Inferior parietal cortex (tissue), 1 donor: ENCODE data around the gene NXPH3.
"Not testable (repeated sequence)": the region's sequence is repeated elsewhere in the genome, so short reads cannot be mapped to it uniquely, and the experiment has no call there.

ENCODE experiments used
- DNase-seq: peaks from one replicate; pipeline ENCODE4 v3.0.0-alpha.2; 2016; ENCODE audit errors: extremely low spot score

Gene NXPH3

DNA sequence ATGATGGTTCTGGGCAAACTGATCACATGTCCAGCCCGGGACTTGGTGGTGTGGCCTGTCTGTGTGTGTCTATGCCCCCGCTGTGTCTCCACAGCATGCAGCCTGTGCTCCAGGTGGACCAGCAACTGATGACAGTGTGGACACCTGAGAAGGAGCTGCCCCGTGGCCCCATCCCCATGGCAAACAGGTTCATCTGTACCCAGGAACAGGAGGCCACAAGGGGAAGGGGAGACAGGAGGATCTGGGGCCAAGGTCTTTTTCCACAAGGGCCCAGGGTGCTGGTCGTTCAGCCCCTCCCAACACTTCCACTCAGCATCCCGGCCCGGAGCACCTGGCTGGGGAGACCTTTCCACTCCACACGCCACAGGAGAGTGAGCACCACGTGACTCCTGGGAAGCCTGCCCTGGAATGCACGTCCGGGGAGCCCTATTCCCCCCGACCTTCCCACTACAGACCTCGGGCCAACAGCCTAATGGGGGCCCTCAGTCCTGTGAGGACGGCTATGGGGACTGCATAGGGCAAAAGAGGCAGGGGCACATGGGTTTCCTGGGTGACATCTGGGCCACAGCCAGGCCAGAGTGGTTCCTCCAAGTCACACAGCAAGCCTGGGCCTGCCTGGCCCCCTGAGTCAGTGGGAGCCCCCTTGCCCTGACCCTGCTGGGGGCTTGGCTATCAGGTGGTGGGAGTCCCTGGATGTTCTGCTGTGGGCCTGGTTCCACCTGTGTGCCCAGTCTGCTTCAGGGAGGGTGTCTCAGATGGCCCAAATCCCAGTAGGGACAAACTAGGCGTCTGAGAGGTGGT, 20.8 kb upstream of the NXPH3 start:
- DNase-seq: no peak

DNA sequence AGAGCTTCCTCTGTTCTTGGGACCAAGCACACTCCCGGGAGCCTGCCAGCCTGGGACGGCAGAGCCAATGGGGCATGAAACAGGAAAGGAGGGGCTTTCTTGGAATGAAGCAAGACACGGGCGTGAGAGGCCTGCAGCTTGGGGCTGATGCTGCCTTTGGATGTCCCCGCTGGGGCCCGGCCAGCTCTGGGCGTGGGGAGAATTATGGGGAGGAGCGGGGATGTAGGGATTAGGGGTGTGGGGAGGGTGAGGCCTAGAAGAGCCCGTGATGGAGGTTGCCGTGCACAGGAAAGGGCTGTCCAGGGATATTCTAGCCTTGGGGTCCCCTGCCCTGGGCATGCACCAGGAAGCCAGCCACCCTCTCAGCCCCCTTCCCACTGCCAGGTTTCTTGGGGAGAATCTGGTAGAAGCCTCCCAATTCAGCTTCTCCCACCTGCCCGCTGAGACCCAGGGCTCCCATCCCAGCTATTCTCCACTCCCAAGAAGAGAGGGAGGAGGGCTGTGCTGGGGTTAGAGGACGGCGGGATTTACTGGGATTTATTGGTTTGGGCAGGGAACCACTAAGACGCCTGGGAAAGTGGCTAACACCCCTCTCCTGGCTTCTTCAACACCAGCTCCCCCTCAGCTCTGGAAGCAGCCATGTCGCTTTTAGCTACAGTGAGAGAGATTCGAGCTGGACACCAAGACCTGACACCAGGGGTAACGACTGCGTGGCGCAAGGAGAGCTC, 20.0 kb upstream of the NXPH3 start:
- no peak for DNase-seq

DNA sequence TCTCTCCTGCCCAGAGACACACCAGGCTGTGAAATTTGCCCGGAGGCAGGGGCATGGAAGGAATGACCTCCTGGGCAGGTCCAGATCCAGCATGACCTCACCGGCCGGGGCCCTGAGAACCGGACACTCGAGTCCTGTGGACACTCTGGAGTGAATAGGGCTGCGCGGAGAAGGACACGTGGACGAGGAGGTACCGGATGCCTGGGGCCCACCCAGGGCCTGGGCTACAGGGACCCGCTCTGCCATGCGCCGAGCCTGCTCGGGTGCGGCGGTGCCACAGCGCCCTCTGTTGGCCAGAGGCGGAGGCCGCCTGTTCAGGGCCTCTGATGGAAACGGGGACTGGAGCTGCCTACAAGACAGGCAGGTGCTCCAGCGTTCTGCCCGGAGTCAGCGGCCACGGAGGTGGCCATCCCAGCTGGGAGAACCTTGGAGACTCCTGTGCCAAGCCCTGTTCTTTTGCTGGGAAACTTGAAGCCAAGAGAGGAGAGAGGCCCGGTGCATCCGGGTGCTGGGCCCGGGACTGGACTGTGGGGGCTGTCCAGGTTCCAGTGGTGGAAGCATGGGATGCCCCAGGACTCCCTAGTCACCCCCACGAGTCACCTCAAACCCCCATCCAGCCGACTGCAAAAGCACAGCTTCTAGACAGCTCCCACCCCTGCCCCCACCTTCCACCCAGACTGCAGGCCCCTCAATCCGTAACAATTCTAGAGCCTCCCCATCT, 19.3 kb upstream of the NXPH3 start:
- DNase-seq: peak; percentile 71

DNA sequence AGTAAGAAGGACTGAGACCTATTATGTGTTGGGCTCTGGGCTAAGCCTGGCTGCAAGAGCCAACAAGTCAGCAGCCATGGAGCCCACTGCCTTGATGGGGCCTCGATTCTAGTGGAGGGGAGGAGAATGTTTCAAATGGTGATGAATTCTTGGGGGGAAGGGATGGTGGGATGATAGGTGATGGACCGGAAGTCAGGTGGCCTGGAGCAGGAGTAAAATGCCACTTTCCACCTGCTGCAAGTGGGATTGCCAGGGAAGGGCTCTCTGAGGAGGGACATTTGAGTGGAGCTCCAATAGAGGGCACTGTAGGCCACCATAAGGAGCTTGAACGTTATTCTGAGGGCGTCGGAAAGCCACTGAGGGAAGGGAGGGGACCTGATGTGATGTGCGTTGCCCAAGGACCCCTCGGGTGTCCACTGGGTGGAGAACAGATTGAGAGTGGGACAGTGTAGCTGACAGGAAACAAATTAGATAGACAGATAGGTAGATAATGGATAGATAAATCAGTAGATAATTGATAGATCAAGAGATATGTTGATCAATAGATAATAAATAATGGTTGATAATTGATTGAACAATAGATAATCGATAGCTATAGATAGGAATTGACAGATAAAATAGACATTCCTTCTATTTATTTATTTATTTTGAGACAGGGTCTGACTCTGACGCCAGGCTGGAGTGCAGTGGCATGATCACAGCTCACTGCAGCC, 18.2 kb upstream of the NXPH3 start:
- peak; percentile 50 for DNase-seq

DNA sequence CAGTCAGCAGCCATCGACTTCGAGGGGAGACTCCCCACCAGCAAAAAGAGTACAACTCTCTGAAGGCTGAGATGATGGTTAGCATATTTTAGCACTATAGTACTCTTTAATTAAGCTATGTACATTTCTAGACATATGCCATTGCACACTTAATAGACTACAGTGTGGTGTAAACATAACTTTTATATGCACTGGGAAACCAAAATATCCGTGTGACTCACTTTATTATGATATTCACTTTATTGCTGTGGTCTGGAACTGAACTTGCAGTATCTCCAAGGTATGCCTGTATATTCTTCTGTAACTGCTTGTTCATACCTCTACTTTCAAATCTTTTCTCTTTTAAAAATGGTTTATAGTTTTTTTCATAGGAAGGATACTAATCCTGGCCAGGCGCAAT, 11.0 kb upstream of the NXPH3 start:
- no peak for DNase-seq

DNA sequence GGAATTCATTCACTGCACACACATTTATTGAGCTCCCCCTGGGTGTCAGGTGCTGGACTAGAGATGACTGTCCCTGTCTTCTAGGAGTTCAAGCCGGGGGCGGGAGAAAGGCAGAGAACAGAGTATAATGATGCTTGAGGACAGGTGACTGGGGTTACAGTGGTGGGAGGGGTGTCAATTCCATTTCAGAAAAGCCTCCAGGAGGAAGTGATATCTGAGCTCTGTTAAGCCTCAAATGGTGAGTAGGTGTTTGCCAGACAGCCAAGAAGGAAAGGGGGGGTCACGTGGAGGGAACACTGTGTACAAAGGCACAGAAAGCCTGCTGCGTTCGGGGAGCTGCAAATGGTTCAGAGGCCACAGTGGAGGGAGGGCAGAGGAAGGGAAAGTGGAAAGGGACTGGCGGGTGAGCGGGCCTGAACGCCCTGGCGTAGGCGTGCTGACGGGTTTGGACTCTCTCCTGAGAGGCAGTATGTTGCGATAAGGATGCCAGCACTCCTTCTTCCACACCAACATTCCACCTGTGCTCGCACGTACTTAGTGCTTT, 9.7 kb upstream of the NXPH3 start:
- peak; percentile 18 for DNase-seq

DNA sequence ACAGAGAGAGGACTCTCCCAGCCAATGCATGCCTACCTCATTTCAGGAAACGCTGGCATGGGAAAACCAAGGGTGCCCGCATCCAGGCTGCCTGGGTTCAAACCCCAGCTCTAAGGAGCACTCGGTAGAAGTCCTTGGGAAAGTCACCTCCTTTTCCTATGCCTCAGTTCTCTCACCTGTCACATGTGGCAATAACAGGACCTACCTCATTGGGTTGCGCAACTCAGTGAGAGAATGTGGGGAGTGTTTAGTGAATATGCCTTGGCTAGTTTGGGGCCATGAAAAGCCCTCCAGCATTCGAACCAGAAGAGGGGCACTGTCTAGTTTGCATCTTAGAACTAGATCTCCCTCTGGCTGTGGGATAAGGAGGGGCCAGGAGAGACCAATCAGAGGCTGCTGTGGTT, 9.0 kb upstream of the NXPH3 start:
- DNase-seq: no peak

DNA sequence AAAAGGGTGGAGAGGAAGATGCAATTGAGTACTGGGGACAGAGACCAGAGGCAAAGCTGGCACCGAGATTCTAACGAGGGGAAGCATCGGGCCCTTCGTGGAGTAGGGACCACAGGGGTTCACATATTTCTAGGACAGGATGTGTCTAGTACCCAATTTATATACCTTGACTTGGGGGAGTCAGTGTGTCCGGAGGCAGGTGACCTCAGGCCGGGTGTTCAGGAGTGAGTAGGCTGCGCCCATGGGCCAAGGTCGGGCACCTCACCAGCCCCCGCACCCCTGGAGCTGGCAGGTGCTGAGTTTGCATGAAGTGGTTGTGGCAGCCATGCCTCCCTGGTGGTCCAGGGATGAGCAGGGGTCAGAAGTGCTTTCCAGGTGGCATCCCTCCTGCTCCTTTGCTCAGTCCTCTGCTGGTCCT, 8.6 kb upstream of the NXPH3 start:
- DNase-seq: no peak

DNA sequence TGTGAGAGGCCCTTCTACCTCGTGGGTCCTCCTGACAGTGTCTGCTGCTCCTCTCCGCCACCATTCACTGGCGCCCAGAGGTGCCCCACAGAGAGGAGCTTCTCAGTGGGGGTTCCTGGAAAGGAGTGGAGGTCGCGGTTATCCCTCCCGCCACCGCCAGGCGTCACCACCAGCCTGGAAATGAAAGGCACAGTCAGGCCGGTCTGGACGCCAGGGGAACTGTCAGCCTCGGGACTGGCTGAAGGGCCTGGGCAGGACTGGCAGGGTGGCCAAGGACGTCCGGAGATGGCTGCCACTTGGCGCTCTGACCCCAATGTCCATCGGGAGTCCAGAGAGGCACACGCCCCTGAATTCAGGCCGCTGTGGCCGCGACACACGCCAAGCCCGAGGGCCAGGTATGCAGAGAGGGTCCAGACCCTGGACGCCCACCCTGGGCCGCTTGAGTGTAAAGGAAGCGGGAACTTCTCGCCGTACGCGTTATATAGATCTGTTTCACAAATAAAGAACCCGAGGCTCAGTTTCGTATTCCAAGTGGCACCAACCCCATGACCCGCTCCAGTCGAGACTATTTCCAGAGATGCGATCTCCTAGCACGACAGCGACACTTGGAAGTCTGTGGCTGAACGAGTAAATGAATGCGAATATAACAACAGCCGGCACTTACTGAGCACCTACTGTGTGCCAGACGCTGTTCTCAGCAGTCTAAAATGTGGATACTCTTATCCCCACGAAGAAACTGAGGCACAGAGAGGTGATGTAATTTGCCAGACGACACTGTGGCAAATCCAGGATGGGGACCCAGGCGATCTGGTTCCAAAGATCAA, 7.6 kb upstream of the NXPH3 start:
- DNase-seq: peak; percentile 79

DNA sequence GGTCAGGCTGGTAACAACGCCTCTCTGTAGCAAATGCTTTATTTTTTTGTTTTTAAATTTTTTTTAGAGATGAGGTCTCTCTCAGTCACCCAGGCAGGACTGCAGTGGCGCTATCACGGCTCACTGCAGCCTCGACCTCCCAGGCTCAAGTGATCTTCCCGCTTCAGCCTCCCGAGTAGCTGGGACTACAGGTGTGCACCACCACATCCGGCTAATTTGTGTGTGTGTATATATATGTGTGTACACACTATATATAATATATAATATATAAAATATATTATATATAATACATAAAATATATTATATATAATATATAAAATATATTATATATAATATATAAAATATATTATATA, 7.0 kb upstream of the NXPH3 start:
- DNase-seq: not testable (repeated sequence)

DNA sequence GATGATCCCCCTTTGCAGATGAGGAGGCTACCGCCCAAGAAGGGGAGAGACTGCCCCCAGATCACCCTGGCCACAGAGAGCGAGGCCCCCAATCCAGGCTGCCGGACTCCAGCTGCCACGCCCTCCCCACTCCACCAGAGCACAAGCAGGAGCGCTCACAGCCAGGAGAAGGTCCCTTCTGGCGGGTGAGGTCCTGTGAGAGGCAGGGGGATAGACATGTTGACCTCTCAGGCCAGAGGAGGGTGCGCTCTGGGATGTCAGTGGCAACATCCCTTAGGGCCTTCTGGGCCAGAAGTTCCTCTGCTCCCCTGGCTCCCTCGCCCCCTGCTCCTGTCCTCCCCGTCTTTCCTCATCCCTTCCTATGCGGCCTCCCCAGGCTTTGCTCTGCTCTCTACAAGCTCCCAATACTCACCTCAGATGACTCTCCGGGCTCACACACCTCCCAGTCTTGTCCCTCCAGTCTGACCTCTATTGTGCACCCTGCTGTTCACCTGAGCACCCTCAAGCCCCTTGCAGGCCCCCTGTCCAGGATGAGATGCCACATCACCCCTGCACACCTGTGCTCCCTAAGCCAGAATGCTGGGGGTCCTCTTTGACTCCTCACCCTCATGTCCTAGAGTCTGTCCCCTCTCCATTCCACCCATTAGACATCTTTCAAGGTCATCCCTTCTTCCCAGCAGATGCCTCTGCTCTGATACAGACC, 5.0 kb upstream of the NXPH3 start:
- DNase-seq: no peak

DNA sequence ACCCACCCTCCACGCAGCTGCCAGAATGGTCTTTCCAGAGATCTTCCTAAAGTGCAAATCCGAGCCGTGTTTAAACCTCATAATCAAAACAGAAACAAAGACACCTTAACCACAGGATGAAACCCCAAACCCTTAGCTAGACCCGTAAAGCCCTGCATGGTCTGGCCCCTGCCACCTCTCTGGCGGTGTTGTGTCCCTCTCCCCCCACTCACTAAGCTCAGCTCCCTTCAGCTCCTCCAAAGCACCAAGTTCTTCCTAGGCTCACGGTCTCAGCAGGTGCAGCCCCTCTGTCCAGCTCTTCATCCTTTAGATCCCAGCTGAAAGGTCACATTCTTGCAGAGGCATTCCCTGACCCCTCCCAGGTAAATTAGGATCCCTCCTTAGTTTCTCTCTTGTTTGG, 4.4 kb upstream of the NXPH3 start:
- no peak for DNase-seq

DNA sequence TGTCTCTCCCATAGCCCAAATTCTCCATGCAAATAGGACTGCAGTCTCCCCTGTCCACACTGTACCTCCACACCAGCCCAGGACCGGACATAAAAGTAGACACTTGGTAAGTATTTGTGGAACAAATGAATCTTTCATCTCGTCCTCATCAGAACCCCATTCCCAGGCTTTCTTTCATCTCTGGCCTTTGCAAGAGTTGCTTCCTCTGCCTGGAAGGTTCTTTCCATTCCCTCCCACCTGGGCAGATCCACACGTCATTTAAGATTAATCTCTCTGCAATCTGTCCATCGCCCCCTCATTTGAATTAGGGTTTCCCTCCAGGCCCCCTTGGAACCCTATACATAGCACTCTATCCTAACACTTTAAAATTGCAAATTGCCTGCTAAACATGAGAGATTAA, 3.9 kb upstream of the NXPH3 start:
- no peak for DNase-seq

DNA sequence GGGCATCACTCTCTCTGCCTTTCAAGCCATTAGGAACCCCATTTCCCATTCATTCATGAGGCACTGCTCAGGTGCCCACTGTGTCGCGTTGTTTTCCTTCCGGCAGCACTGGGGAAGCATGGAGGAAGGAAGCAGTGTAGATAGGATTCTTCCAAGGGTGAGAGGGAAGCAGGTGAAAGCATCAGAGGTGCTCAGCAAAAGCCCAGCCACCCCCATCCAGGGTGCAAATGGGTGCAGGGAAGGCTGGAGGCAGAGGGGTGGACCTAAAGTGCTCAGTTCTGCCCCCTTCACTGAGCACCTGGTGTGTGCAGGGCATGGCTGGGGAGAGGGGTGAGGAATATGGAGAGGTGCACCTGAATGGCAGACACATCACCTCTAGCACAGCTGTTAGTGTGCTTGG, 3.4 kb upstream of the NXPH3 start:
- no peak for DNase-seq

DNA sequence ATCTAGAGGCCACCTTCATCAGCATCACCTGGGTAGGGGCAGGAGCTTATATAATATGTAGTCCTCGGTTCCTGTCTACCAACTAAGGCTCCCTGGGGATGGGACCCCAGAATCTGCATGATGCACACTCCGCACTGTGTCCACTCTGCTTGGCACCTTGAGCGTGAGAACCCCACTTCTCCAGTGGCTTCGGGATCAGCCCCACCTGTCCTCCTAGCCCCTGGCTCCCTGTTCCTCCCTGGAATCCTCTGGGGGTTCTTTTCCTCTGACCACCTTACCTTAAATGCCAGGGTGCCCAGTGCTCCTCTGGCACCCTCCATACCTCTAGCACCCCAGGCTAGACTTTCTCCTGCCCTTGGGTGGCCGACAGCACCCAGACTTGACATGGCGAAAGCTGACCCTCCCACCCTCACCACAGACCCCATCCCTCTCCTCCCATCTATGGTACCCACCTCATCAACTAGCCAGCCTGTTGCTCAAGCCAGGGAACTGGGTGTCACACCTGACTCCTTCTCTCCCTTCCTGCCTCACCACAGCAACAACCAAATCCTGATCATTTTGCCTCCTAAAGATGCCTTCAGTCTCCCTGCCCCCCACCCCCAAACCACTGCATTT, 2.8 kb upstream of the NXPH3 start:
- DNase-seq: no peak

DNA sequence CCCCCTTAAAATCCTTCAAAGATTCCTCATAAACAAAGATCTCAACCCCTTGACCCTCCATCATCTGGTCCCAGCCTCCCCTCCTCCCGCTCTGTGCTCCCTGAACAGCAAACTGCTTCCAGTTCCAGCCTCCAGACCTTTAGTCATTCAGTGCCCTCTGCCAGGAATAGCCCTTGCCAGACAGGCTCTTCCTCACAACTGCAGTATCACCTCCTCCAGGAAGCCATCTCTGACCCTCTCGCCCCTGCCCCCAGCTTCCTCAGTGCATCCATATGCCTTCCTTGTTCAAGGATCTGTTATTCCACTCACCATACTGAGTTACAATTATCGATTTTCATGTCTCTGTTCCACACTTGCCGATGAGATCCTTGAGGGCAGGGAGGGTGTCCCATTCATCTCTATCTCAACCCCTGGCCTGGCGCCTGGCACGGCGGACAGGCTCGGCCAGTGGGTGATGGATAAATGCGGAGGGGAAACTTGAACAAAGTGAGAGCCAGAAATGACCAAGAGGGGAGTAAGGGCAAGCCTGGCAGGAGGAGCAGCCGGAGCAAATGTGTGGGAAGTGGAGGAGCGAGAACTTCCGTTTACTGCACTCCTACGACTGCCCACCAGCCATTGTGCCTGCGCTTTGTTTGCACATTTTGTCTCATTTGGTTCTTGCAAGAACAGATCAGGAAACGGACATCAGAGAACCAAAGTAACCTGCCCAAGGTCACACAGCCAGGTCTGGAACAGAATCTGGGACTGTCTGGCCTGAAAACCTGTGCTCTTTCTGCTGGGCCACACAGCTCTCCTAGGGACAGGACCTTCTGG, 2.0 kb upstream of the NXPH3 start:
- DNase-seq: no peak

DNA sequence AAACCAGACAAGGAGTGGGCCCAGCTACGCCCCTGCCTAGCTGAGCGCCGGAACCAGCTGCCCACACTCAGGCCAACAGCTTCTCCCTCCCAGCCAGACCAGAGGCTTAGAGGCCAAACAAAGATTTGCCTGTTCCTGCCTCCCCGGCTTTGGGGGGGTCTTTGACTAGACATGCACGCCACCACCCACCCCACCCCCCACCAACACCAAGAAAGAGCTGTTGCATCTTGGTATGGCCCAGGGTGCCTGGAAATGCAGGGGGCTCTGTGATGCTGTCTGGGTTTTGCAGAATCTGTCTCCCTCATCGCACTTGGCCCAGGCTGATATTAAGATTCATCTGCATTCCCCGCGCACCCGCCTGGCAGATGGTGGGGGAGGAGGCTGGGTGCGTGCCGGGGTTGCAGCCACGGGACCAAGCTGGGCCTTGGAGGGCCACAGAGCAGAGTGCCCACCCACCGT, 1.3 kb upstream of the NXPH3 start:
- no peak for DNase-seq

DNA sequence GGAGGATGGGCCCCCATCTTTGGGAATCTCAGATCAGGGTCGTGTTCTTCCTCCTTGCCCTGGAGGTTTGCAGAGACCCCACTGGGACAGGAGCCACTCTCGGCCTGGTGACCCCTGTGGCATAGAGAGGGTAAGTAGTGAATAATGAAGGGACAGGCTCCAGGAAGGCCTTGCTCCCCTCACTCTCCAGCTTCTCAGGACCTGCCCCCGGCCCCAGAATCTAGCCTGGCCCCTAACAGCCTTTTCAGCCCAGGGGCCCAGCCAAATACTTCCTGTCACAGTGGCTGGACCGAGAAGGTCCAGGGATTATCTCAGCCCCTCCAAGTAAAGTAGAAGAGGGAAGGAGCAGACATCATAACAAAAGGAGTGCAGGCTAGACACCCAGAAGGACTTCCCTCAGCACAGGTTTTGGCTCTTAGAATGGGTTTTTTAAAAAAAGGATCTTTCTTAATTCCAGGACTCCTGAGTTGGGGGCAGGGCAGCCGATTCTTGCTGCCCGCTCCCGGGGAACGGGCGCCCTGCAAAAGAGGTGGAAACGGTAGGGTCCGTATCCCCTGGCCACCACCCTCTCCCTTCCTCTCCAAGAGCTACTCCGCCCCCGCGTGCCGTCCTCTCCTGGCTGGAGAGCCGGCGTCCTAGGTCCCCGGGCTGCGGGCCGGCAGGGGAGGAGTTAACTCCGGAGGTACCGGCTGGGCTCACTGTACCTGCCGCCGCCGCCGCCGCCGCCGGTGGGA, 559 bp upstream of the NXPH3 start:
- DNase-seq: no peak
